Osteoblast (primary cell): Measurements from ENCODE around the gene INS. TPM values are rescaled to one million over a fixed set of nuclear protein-coding genes. Genes with fewer than 3 reads are reported as not detected.

Experiments
- DNase-seq: peaks from one replicate; pipeline ENCODE4 v3.0.0; 2011; ENCODE audit warnings: low spot score, mixed read lengths; ENCODE audit not compliant: insufficient read length; ENCODE audit errors: missing footprints
- H2AFZ ChIP-seq: 2 replicates; pipeline ENCODE4 v1.6.0; 2011; ENCODE audit warnings: mild to moderate bottlenecking, low read length
- H3K27ac ChIP-seq: 2 replicates; pipeline ENCODE4 v1.5.1; 2011; ENCODE audit warnings: mild to moderate bottlenecking, low read depth, low read length, moderate library complexity
- H3K27me3 ChIP-seq: 2 replicates; pipeline ENCODE4 v1.6.0; 2012; ENCODE audit warnings: mild to moderate bottlenecking, control low read depth, inconsistent platforms, low read length, moderate library complexity; ENCODE audit not compliant: insufficient read depth
- H3K36me3 ChIP-seq: 2 replicates; pipeline ENCODE4 v1.5.1; 2011; ENCODE audit warnings: mild to moderate bottlenecking, low read length, control low read depth, moderate library complexity; ENCODE audit not compliant: insufficient read depth
- H3K4me1 ChIP-seq: 2 replicates; pipeline ENCODE4 v1.5.1; 2011; ENCODE audit warnings: mild to moderate bottlenecking, low read length, control low read depth, moderate library complexity; ENCODE audit not compliant: insufficient read depth
- H3K4me2 ChIP-seq: 2 replicates; pipeline ENCODE4 v1.6.0; 2011; ENCODE audit warnings: mild to moderate bottlenecking, low read length; ENCODE audit not compliant: insufficient read depth
- H3K4me3 ChIP-seq: fragments of 200-600 bp; sonication (generic); 3 replicates; pipeline ENCODE4 v1.5.1; 2012; ENCODE audit warnings: mild to moderate bottlenecking, low read length, inconsistent platforms; ENCODE audit not compliant: insufficient read depth
- H3K79me2 ChIP-seq: 2 replicates; pipeline ENCODE4 v1.6.0; 2012; ENCODE audit warnings: mild to moderate bottlenecking, low read length, control low read depth, inconsistent platforms; ENCODE audit not compliant: insufficient read depth
- H3K9me3 ChIP-seq: 2 replicates; pipeline ENCODE4 v1.5.1; 2011; ENCODE audit warnings: low read depth, low read length, control low read depth
- H4K20me1 ChIP-seq: 2 replicates; pipeline ENCODE4 v1.6.0; 2012; ENCODE audit warnings: mild to moderate bottlenecking, low read length, control low read depth; ENCODE audit not compliant: insufficient read depth
- CTCF ChIP-seq: IDR thresholded peaks from 2 replicates; pipeline ENCODE4 v1.5.1; 2011; ENCODE audit warnings: mild to moderate bottlenecking, low read depth, low read length, moderate library complexity; ENCODE audit errors: extremely low read depth
- total RNA-seq: library from RNA; depleted of rRNA; stranded (reverse); fragments of >200 nt; gene quantifications from 2 replicates; pipeline ENCODE4 v1.2.3, GENCODE V29; 2012

Gene INS
- total RNA-seq, 1 donor, result not detected

DNA sequence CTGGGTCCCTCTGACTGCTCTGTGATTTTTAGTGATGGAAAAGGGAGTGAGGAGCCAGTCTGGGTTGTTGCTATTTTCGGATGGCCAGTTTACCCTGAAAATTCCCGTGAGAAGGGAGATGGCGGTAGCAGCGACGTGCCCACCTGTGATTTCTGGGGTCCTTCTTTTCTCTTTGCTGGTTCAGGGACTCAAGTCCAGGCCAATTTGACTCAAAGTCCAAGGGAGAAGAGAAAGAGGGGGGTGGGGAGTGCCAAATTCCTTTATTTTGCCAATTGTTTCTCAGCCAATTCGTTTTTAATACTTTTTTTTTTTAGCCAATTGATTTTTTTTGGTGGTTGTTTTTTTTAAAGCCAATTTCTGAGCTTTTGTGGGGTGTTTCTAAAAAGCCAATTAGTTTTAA lies 28.8 kb downstream of the INS start:
- Histone ChIP-seq H3K4me2 (no peak overlapping the region), H3K4me3 (no peak overlapping the region), H3K36me3 (no peaks in the 10 kb centered on the region), H3K27me3 (peaks cover 23% of the 10 kb centered on the region), H4K20me1 (no peaks in the 10 kb centered on the region), H3K4me1 (no peaks in the 10 kb centered on the region), H3K9me3 (no peaks in the 10 kb centered on the region), H3K27ac (no peak overlapping the region), H3K79me2 (no peaks in the 10 kb centered on the region), H2AFZ (no peak overlapping the region)
- TF ChIP-seq CTCF, result no peak
- DNase-seq, result no peak

- peaks cover 17% of the 10 kb centered on the region for H3K27me3 ChIP-seq
- H3K4me3 ChIP-seq, result no peak overlapping the region
- H4K20me1 ChIP-seq, result no peaks in the 10 kb centered on the region
- no peak for TF ChIP-seq CTCF
- H3K9me3 ChIP-seq, result no peaks in the 10 kb centered on the region
- H3K36me3 ChIP-seq, result no peaks in the 10 kb centered on the region
- H3K4me2 ChIP-seq, result no peak overlapping the region
- peak; percentile 31 for DNase-seq
- no peak overlapping the region for H2AFZ ChIP-seq
- H3K27ac ChIP-seq, result no peak overlapping the region
- no peaks in the 10 kb centered on the region for H3K79me2 ChIP-seq
- no peaks in the 10 kb centered on the region for H3K4me1 ChIP-seq
These were observed 29.4 kb downstream of the INS start for GRCh38 chr11:2131371-2132236.

DNA sequence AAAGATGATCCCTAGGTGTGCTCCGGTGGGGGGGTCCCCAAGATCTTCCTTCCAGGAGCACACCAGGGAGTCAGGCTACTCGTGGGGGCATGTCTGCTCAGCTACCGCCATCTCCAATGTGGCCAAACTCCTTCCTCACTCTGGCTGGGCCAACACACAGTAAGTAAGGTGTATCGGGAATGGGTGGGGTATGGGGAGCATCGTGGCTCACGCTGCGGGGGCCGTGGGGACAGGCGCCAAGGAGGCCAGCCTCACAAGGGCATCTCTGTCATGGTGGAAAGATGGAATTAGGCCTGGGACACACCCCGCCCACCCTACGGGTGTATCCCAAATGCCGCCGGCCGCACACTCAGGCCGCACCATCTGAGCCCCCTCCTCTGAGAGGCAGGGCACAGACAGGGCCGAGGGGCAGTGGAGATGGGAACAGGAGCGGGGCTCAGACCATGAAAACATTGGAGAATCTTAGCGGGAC lies 30.1 kb downstream of the INS start:
- Histone ChIP-seq H3K79me2 (no peaks in the 10 kb centered on the region), H3K27ac (no peak overlapping the region), H3K4me3 (no peak overlapping the region), H3K9me3 (no peaks in the 10 kb centered on the region), H3K4me2 (no peak overlapping the region), H4K20me1 (no peaks in the 10 kb centered on the region), H3K4me1 (no peaks in the 10 kb centered on the region), H3K36me3 (no peaks in the 10 kb centered on the region), H3K27me3 (peaks cover 10% of the 10 kb centered on the region), H2AFZ (no peak overlapping the region)
- DNase-seq, result peak; percentile 77
- no peak for TF ChIP-seq CTCF

DNA sequence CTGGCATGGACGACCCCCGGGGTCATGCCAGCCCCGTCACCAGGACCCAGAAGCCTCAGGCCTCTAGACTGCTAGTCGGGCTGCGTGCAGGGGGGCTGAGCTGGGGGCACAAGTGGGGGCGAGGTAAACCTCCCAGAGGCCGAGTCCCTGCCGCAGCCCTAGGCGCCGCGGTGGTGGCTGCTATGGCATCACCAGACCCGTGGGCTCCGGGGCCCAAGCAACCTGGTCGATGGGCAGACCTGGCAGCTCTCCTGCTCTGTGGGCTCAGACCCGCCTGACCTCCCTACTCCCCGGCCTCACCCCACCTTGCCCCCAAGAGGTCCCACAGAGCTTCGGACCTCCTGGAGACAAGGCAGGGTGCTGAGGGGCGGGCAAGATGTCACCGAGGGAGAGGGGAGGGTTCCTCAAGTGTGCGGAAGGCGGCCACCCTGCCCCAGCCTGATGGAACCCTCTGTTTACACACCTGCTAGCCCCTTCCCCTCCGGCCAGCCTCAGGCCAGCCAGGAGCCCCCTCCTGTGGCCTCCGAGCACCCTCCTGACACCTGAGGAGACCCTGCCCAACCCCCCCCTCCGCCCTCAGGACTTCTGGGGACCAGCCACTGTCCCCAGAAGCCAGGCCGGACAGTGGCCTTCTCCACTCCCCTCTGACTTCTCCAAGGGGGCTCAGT lies 31.2 kb downstream of the INS start:
- Histone ChIP-seq H3K79me2 (no peaks in the 10 kb centered on the region), H3K27me3 (peaks cover 9% of the 10 kb centered on the region), H3K36me3 (no peaks in the 10 kb centered on the region), H3K4me3 (no peak overlapping the region), H3K9me3 (no peaks in the 10 kb centered on the region), H3K4me2 (no peak overlapping the region), H3K27ac (no peak overlapping the region), H2AFZ (no peak overlapping the region), H4K20me1 (no peaks in the 10 kb centered on the region), H3K4me1 (no peaks in the 10 kb centered on the region)
- TF ChIP-seq CTCF, result no peak
- DNase-seq, result peak; percentile 61
